Fibroblast of mammary gland (primary cell): ENCODE measurements around the gene SUGP2.
A peak's percentile ranks its signal among the peaks of the same experiment; 100 is the strongest.

ENCODE experiments used
- DNase-seq: peaks from one replicate; pipeline ENCODE4 v3.0.0-alpha.2; 2010; ENCODE audit warnings: low read depth
- H3K4me3 ChIP-seq: 2 replicates; pipeline ENCODE4 v1.5.1; 2011; ENCODE audit warnings: low read depth, mild to moderate bottlenecking, low read length, moderate library complexity; ENCODE audit not compliant: control insufficient read depth
- CTCF ChIP-seq: conservative IDR thresholded peaks from 2 replicates; pipeline ENCODE4 v1.5.1; 2011; ENCODE audit warnings: low read depth, low read length, inconsistent platforms; ENCODE audit not compliant: control insufficient read depth, insufficient read depth

Gene SUGP2

DNA sequence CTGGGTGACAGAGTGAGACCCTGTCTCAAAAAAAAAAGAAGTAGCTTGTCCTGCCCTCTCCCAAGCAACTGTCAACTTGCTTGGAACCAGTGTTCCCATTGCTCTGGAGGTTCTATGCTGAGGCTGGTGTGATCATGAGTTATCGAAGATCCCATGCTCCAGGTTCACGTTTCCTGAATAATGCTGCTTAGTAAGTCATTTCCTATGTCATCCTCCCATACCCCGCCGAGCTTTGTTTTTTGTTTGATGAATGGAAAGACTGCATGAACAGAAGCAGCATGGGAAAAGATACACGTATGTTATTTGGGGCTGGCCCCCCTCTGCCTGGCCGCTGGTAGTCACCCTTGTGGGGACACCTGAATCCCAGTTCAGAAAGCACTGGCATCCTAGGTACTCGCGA, 41.8 kb upstream of the SUGP2 start:
- DNase-seq = no peak
- no peak for TF ChIP-seq CTCF
- no peak overlapping the region for H3K4me3 ChIP-seq

GRCh38 chr19:19074196-19074882, 41.0 kb upstream of the SUGP2 start:
- TF ChIP-seq CTCF = no peak
- no peak for DNase-seq
- no peak overlapping the region for H3K4me3 ChIP-seq

DNA sequence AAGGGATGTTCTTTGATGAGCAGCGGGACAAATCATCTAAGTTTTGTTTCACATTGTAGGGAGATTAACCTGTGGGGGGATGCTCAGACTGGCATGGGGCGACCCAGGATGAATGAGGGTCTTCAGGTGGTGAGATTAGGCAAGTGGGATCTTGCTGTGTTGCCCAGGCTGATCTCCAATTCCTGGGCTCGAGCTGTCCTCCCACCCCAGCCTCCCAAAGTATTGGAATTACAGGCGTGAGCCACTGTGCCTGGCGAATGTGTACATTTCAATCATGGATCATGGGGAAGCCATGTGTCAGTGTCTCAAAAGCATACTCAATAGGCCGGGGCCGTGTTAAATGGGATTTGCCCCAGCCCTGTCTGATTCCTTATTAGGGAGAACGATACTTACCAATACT, 38.6 kb upstream of the SUGP2 start:
- no peak for TF ChIP-seq CTCF
- H3K4me3 ChIP-seq = no peak overlapping the region
- DNase-seq = no peak

DNA sequence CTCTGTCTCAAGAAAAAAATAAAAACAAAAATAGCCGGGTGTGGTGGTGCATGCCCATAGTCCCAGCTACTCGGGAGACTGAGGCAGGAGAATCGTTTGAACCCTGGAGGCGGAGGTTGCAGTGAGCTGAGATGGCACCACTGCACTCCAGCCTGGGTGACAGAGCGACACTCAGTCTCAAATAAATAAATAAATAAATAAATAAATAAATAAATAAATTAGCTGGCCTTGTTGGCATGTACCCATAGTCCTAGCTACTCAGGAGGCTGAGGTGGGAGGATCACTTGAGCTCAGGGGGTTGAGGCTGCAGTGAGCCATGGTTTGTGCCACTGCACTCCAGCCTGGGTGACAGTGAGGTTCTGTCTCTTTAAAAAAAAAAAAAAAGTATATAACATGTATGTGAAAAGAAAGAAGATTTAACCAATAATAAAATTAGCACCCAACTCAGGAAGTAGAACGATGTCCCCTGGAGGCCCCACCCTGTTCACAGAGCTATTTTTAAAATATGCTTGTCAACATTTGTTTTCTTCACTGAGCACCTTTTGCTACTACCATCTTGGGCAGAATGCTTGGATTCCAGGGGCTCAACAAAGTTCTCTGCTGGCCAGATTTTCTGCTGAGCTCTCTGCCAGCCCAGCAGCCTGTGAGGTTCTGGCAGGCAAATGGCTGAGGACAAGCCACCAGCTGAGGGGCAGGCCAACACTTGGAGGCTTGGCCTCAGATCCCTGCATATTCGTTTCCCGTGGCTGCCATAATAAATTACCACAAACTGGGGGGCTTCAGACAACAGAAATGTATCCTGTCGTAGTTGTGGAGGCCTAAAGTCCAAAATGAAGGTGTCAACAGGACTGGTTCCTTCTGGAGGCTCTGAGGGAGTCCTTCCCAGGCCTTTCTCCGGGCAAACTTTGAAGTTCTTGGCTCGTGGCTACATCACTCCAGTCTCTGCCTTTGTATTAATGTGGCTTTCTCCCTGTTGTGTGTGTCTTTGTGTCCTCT, 35.6 kb upstream of the SUGP2 start:
- TF ChIP-seq CTCF = no peak
- no peak for DNase-seq
- no peak overlapping the region for H3K4me3 ChIP-seq

DNA sequence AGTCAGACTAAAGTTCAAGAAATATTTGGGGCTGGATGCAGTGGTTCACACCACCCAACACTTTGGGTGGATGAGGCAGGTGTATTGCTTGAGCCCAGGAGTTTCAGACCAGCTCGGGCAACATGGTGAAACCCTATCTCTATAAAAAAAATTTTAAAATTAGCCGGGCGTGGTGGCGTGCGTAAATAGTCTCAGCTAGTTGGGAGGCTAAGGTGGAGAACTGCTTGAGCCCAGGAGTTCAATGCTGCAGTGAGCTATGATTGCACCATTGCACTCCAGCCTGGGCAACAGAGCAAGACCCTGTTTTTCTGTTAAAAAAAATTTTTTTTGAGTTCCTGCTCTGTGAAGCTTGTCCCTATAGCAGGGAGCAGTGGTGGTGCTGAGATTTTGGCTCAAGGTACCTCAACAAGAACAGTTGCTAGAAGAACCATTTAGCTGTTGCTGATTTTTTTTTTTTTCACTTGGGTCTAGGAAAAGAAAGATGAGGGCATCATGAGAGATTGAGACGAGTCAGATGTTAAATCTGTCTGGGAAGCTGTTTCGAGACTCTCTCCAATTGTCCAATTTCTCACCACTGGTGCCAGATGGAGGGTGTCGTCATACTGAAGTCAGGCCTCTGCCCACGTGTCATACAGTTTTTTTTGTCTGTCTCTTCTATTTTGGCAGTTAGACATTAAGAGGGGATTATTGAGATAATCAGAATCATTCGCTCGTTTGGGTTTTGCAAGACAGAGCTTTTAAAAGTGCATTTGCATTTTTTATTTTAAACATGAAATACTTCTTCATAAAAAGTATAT, 34.2 kb upstream of the SUGP2 start:
- no peak for TF ChIP-seq CTCF
- H3K4me3 ChIP-seq = no peak overlapping the region
- peak; percentile 41 for DNase-seq

DNA sequence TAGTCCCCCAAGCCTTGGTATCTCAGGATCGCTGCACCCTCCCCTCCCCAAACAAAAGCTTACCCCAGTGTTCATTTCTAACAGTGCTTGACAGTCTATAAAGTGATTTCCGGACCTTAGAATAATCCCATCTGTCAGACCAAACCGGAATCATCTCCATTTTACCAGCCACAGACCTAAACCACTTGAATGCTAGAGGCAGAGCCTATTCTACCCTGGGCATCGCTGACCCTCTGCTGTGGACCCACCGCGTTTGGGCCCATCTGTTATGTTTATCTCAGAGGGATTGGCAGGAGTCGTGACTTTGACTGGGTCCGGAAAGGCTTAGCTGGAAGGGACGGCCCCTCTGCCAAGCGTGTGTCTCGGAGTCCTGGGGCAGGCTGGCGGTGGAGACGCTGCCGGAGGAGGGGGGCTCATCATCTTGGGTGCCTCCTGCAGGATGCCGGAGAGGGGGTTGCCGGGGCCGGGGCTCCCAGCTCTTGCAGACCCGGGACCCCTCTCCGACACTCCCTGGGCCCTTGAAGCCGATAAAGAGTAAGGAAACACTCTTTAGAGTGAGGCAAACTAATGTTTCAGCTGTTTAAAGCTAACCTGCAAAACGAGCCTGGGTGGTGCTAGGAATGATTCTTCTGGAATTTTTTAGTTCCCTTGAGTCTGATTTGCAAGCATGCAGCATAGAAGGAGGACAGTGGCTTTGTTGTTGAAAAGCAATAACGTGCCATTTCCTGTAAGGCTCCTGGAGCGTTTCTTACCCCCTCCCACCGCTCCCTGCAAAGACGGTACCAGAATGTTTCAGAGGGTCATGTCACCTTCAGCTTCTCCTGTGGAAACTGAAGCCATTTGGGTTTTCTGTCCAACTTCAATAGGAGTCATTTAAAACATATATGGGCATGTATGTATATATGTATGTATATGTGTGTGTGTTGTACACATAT, 31.8 kb upstream of the SUGP2 start:
- no peak for DNase-seq

More for the DNA sequence above, 31.8 kb upstream of the SUGP2 start:
- H3K4me3 ChIP-seq = peak overlapping the region; percentile 76
- no peak for TF ChIP-seq CTCF
